ENCODE data around the gene ARF6.

ARF6 gene

DNA sequence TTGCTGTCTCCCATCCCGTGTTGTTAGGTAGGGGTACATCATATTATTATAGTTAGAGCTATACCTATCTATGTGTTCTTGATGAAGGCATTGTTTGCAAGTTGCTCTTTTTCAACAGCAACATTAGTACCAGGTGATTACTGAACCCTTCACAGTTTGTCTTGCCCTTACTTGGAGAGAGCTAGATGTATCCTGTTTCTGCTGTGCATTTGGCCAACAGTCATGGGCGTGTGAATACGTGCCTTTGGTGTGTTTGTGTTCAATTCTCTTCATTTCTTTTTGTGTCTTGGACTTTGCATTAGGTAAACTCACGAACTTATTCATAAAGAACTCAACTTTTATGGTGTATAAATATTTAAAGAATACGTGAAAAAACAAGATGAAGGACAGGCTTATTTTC is 14.3 kb downstream of the ARF6 start:
- Histone ChIP-seq H3K4me1 (ENCODE audit: low read length) (peaks cover 33% of the 10 kb centered on the region), H3K36me3 (replicated peaks; ENCODE audit: low read depth, low read length) (peaks cover 5% of the 10 kb centered on the region), H3K27ac (ENCODE audit: low read length) (no peak overlapping the region), H3K9ac (ENCODE audit: low read length) (no peak overlapping the region), H3K27me3 (ENCODE audit: low read depth, low read length) (no peaks in the 10 kb centered on the region), H3K4me3 (ENCODE audit: low read length) (no peak overlapping the region), H3K4me2 (ENCODE audit: low read length) (peak overlapping the region; percentile 21), H3K79me2 (ENCODE audit: low read length) (no peaks in the 10 kb centered on the region), H4K20me1 (ENCODE audit: insufficient read depth, low read length) (no peaks in the 10 kb centered on the region), H3K9me3 (ENCODE audit: insufficient read depth, low read length) (no peaks in the 10 kb centered on the region), H2AFZ (ENCODE audit: low read depth, low read length) (no peak overlapping the region)
- TF ChIP-seq EZH2phosphoT487 (IDR thresholded peaks at IDR 0.05; ENCODE audit: low read depth) = no peak
- TF ChIP-seq, protein P1, sequence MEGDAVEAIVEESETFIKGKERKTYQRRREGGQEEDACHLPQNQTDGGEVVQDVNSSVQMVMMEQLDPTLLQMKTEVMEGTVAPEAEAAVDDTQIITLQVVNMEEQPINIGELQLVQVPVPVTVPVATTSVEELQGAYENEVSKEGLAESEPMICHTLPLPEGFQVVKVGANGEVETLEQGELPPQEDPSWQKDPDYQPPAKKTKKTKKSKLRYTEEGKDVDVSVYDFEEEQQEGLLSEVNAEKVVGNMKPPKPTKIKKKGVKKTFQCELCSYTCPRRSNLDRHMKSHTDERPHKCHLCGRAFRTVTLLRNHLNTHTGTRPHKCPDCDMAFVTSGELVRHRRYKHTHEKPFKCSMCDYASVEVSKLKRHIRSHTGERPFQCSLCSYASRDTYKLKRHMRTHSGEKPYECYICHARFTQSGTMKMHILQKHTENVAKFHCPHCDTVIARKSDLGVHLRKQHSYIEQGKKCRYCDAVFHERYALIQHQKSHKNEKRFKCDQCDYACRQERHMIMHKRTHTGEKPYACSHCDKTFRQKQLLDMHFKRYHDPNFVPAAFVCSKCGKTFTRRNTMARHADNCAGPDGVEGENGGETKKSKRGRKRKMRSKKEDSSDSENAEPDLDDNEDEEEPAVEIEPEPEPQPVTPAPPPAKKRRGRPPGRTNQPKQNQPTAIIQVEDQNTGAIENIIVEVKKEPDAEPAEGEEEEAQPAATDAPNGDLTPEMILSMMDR (IDR thresholded peaks at IDR 0.05; ENCODE audit: low read depth, low read length) = no peak

DNA sequence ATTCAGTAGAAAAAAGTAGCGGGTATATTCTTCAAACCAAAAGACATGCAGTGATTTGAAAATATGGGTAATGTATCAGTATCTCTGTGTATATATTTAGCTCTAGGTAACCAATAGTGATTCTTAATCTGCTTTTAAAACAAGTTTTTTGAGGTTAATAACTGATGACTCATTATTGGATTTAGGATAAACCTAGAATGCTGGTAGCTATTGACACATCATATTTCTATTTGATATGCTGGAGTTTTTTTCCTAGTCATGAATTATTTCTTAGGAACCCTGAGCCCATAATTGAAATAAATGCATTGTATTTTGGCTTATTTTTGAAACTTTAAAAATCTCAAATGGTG is 15.5 kb downstream of the ARF6 start:
- no peak overlapping the region for H2AFZ ChIP-seq (ENCODE audit: low read depth, low read length)
- no peak overlapping the region for H3K4me2 ChIP-seq (ENCODE audit: low read length)
- no peak overlapping the region for H3K27ac ChIP-seq (ENCODE audit: low read length)
- no peak overlapping the region for H3K9ac ChIP-seq (ENCODE audit: low read length)
- H4K20me1 ChIP-seq (ENCODE audit: insufficient read depth, low read length) = no peaks in the 10 kb centered on the region
- no peaks in the 10 kb centered on the region for H3K79me2 ChIP-seq (ENCODE audit: low read length)
- H3K9me3 ChIP-seq (ENCODE audit: insufficient read depth, low read length) = no peaks in the 10 kb centered on the region
- H3K4me1 ChIP-seq (ENCODE audit: low read length) = peaks cover 33% of the 10 kb centered on the region
- H3K4me3 ChIP-seq (ENCODE audit: low read length) = no peak overlapping the region
- TF ChIP-seq EZH2phosphoT487 (IDR thresholded peaks at IDR 0.05; ENCODE audit: low read depth) = no peak
- TF ChIP-seq, protein P1 (IDR thresholded peaks at IDR 0.05; ENCODE audit: low read depth, low read length) = no peak
- no peaks in the 10 kb centered on the region for H3K27me3 ChIP-seq (ENCODE audit: low read depth, low read length)
- H3K36me3 ChIP-seq (replicated peaks; ENCODE audit: low read depth, low read length) = peaks cover 3% of the 10 kb centered on the region

DNA sequence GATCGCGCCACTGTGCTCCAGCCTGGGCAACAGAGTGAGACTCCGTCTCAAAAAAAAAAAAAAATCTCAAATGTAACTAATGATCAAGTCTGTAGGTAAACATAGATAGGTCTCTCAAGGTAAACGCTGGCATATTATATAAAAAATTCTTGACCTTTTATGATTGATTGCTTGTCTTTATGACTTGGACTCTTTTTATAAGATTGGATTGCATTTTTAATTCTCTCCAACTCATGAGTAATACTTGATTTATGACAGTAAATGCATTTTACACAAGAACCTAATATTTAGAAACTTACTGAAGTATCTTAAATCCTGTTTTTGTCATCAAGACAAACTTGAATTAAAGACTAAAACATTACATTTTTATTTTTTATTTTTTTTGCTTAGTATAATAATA is 16.1 kb downstream of the ARF6 start:
- no peak overlapping the region for H3K9ac ChIP-seq (ENCODE audit: low read length)
- peaks cover 33% of the 10 kb centered on the region for H3K4me1 ChIP-seq (ENCODE audit: low read length)
- peaks cover 2% of the 10 kb centered on the region for H3K36me3 ChIP-seq (replicated peaks; ENCODE audit: low read depth, low read length)
- no peaks in the 10 kb centered on the region for H3K27me3 ChIP-seq (ENCODE audit: low read depth, low read length)
- no peaks in the 10 kb centered on the region for H3K79me2 ChIP-seq (ENCODE audit: low read length)
- no peak for TF ChIP-seq EZH2phosphoT487 (IDR thresholded peaks at IDR 0.05; ENCODE audit: low read depth)
- TF ChIP-seq, protein P1 (IDR thresholded peaks at IDR 0.05; ENCODE audit: low read depth, low read length) = no peak
- H4K20me1 ChIP-seq (ENCODE audit: insufficient read depth, low read length) = no peaks in the 10 kb centered on the region
- H3K4me2 ChIP-seq (ENCODE audit: low read length) = no peak overlapping the region
- no peak overlapping the region for H3K27ac ChIP-seq (ENCODE audit: low read length)
- H3K9me3 ChIP-seq (ENCODE audit: insufficient read depth, low read length) = no peaks in the 10 kb centered on the region
- no peak overlapping the region for H3K4me3 ChIP-seq (ENCODE audit: low read length)
- H2AFZ ChIP-seq (ENCODE audit: low read depth, low read length) = no peak overlapping the region

DNA sequence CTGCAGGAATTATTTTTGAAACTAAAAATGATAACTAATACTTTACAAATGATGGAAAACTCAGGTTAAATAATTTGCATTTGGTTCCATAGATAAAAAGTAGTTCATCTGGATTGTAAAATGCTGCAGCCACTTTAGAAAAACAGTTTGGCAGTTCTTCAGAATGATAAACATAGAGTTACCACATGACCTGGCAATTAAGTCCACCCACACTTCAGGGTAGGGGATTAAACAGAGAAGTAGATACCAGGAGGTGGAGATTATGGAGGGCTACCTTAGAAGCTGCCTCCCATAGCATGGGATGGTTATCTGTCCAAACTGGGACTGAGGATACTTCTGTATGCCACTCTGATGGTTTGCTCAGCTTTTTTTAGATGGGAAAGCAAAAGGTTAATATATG is 22.2 kb downstream of the ARF6 start:
- Histone ChIP-seq H3K27me3 (ENCODE audit: low read depth, low read length) (no peaks in the 10 kb centered on the region), H2AFZ (ENCODE audit: low read depth, low read length) (no peak overlapping the region), H3K4me2 (ENCODE audit: low read length) (no peak overlapping the region), H3K4me1 (ENCODE audit: low read length) (peaks cover 6% of the 10 kb centered on the region; the same call in 1 of the 2 replicates), H3K4me3 (ENCODE audit: low read length) (no peak overlapping the region), H3K36me3 (replicated peaks; ENCODE audit: low read depth, low read length) (no peaks in the 10 kb centered on the region), H3K27ac (ENCODE audit: low read length) (no peak overlapping the region), H3K79me2 (ENCODE audit: low read length) (no peaks in the 10 kb centered on the region), H3K9me3 (ENCODE audit: insufficient read depth, low read length) (no peaks in the 10 kb centered on the region), H4K20me1 (ENCODE audit: insufficient read depth, low read length) (no peaks in the 10 kb centered on the region), H3K9ac (ENCODE audit: low read length) (no peak overlapping the region)
- TF ChIP-seq, protein P1 (IDR thresholded peaks at IDR 0.05; ENCODE audit: low read depth, low read length) = no peak
- no peak for TF ChIP-seq EZH2phosphoT487 (IDR thresholded peaks at IDR 0.05; ENCODE audit: low read depth)
